ENCODE measurements around the gene B4GALT4.

GRCh38 chr3:119261055-119261454 is 20.4 kb upstream of the B4GALT4 start:
- TF ChIP-seq CTCF (IDR thresholded peaks at IDR 0.05) (no peak), TFCP2L1 (CRISPR knock-in tag; IDR thresholded peaks at IDR 0.05) (no peak), KDM5A (IDR thresholded peaks at IDR 0.05) (no peak), EP300 (IDR thresholded peaks at IDR 0.05) (no peak), POLR2A (IDR thresholded peaks at IDR 0.05; ENCODE audit: low read length) (no peak), ZC3H11A (IDR thresholded peaks at IDR 0.05) (no peak), ESRRA (IDR thresholded peaks at IDR 0.05; ENCODE audit: borderline replicate concordance, low read length) (no peak), RAD21 (conservative IDR thresholded peaks at IDR 0.05 in 1 of 2, IDR thresholded peaks at IDR 0.05 in 1 of 2) (no peak), GATA3 (IDR thresholded peaks at IDR 0.05; ENCODE audit: borderline replicate concordance) (no peak)

Data from A549 (cell line).